Ishikawa (cell line): ENCODE results near the gene E2F3.

Source experiments
- CEBPB ChIP-seq: IDR thresholded peaks from 2 replicates; pipeline ENCODE4 v1.6.1; 2012
- CREB1 ChIP-seq: IDR thresholded peaks from 2 replicates; pipeline ENCODE4 v1.6.1; 2012; ENCODE audit warnings: low read depth
- EGR1 ChIP-seq: IDR thresholded peaks from 2 replicates; pipeline ENCODE4 v1.6.1; 2012
- EP300 ChIP-seq: IDR thresholded peaks from 2 replicates; pipeline ENCODE4 v1.6.1; 2012; ENCODE audit warnings: borderline replicate concordance
- FOXM1 ChIP-seq: IDR thresholded peaks from 2 replicates; pipeline ENCODE4 v1.6.1; 2012; ENCODE audit warnings: low read depth, borderline replicate concordance
- NFIC ChIP-seq: IDR thresholded peaks from 2 replicates; pipeline ENCODE4 v1.6.1; 2012
- RAD21 ChIP-seq: IDR thresholded peaks from 2 replicates; pipeline ENCODE4 v1.6.1; 2012; ENCODE audit warnings: low read depth
- REST ChIP-seq: IDR thresholded peaks from 2 replicates; pipeline ENCODE4 v1.6.1; 2012; ENCODE audit warnings: low read depth, mild to moderate bottlenecking
- TAF1 ChIP-seq: IDR thresholded peaks from 2 replicates; pipeline ENCODE4 v1.6.1; 2012; ENCODE audit warnings: low read depth, mild to moderate bottlenecking
- TCF12 ChIP-seq: IDR thresholded peaks from 2 replicates; pipeline ENCODE4 v1.6.1; 2012; ENCODE audit warnings: low read depth
- TEAD4 ChIP-seq: IDR thresholded peaks from 2 replicates; pipeline ENCODE4 v1.6.1; 2012
- YY1 ChIP-seq: IDR thresholded peaks from 2 replicates; pipeline ENCODE4 v1.6.1; 2012; ENCODE audit warnings: low read depth
- ZBTB7A ChIP-seq: IDR thresholded peaks from 2 replicates; pipeline ENCODE4 v1.6.1; 2012; ENCODE audit warnings: low read depth
- TF ChIP-seq, protein P1 (sequence below): IDR thresholded peaks from 2 replicates; pipeline ENCODE4 v1.6.1; 2012
- TF ChIP-seq, protein P2 (sequence below): IDR thresholded peaks from 2 replicates; pipeline ENCODE4 v1.6.1; 2012

The E2F3 gene

DNA sequence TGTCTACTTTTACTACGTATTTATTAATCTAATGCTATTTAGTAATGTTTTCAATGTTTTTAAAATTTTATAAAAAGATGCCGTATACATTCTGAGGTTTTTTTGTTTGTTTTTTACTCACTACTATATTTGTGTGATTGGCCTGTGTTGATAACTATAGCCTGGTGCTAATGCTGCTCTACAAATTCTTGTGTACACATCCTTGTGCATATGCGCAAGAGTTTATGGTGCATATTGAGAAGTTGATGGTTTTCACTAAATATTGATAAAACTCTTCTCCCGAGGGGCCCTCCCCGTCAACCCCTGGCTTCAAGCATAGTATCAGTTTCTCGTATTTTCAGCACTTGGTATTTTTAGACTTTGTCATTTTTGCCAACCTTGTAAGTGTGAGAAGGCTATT lies 59.9 kb downstream of the E2F3 start:
- no peak for TF ChIP-seq ZBTB7A
- no peak for TF ChIP-seq CREB1
- TF ChIP-seq TCF12, result no peak

- TF ChIP-seq EP300, result no peak
Observed at GRCh38 chr6:20463396-20463795, 61.7 kb downstream of the E2F3 start.

DNA sequence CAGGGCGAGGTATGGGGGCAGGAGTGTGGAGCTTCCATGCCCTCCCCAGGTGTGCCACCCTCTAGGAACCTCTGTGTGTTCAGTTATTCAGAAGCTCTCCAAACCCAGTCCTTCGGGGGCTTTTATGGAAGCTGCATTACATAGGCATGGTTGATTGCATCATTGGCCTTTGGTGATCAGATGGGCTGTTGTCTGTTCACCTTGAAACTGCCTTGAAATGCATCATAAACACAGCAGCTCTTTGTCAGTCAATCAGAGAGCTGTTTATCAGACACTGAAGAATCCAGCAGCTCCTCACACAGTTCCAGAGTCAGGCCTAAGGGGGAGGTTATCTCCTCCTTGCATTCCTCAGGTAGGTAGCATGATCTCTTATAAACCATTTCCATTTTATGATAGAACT lies 62.4 kb downstream of the E2F3 start:
- TF ChIP-seq TEAD4 (no peak), FOXM1 (no peak), CEBPB (no peak), CREB1 (no peak), REST (no peak), EP300 (no peak), YY1 (no peak), NFIC (no peak), TCF12 (no peak), EGR1 (no peak), ZBTB7A (no peak), TAF1 (no peak)
- TF ChIP-seq, protein P1, sequence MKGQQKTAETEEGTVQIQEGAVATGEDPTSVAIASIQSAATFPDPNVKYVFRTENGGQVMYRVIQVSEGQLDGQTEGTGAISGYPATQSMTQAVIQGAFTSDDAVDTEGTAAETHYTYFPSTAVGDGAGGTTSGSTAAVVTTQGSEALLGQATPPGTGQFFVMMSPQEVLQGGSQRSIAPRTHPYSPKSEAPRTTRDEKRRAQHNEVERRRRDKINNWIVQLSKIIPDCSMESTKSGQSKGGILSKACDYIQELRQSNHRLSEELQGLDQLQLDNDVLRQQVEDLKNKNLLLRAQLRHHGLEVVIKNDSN, result no peak
- TF ChIP-seq, protein P2, sequence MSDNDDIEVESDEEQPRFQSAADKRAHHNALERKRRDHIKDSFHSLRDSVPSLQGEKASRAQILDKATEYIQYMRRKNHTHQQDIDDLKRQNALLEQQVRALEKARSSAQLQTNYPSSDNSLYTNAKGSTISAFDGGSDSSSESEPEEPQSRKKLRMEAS, result no peak

DNA sequence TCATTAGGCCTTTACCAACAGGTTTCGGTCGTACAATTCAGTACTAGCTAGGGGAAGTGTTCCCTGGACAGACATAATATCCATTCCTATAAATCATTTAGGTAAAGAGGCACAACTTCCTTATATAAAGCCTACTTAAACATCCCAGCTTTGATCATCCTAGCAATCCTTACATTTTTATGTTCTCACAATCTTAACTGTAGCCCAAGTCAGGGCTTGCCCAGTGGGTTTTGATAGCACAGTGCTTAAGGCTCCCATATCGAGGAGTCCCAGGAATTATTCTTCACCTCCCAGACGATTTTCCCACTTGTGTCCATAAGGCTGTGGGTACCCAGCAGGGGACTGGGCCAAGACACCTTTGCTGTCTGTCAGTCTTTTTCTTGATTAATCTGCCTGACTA lies 63.2 kb downstream of the E2F3 start:
- TF ChIP-seq, protein P2, result no peak
- TF ChIP-seq TCF12 (no peak), TAF1 (no peak), EP300 (no peak), YY1 (no peak), TEAD4 (no peak)
- TF ChIP-seq, protein P1, result no peak

GRCh38 chr6:20467437-20467836 lies 65.8 kb downstream of the E2F3 start:
- TF ChIP-seq, protein P1, result no peak
- TF ChIP-seq FOXM1, result no peak
- TF ChIP-seq, protein P2, result no peak
- no peak for TF ChIP-seq EP300

DNA sequence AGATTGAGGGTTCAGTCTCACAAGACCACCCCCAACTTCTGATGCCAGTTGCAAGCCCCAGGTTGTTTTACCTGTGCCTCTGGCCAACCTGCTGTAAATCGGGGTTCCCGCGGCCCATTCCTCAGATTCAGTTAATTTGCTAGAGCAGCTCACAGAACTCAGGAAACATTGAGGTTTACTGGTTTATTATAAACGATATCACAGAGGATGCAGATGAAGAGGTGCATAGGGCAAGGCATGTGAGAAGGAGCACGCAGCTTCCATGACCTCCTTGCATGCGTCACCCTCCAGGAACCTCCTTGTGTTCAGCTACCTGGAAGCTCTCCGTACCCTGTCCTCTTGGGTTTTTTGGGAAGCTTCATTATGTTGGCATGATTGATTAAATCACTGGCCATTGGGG lies 66.5 kb downstream of the E2F3 start:
- TF ChIP-seq TAF1, result no peak
- no peak for TF ChIP-seq CREB1
- TF ChIP-seq CEBPB, result no peak
- no peak for TF ChIP-seq YY1
- TF ChIP-seq TEAD4, result no peak
- no peak for TF ChIP-seq NFIC
- TF ChIP-seq, protein P1, result no peak

- TF ChIP-seq EGR1, result no peak
- TF ChIP-seq, protein P1, result no peak
- TF ChIP-seq NFIC, result no peak
- TF ChIP-seq, protein P2, result no peak
Observed at GRCh38 chr6:20472748-20473147, 71.1 kb downstream of the E2F3 start.

DNA sequence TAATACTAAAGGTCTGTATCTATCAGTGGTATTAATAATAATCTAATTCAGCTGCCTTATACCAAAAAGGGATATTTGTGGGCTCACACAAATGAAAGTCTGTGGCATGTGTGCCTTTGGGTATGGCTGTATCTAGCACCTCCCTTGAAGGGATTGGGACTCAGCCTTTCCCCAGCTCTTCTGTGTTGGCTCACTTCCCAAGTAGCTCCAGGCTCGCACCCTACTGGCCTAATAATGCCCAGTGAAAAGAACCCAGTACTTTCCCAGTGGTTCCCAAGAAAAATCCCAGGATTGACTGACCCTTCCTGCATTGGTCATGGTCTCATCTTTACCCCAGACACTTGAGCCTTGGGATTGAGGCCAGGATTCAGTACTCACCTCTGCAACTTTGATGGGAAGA lies 71.8 kb downstream of the E2F3 start:
- TF ChIP-seq ZBTB7A, result no peak
- no peak for TF ChIP-seq TEAD4
- no peak for TF ChIP-seq CEBPB
- TF ChIP-seq REST, result no peak
- TF ChIP-seq, protein P1, result no peak
- TF ChIP-seq EP300, result no peak
- no peak for TF ChIP-seq TAF1
- TF ChIP-seq RAD21, result no peak
